Measurements from ENCODE around the gene CYB561D2.

DNA sequence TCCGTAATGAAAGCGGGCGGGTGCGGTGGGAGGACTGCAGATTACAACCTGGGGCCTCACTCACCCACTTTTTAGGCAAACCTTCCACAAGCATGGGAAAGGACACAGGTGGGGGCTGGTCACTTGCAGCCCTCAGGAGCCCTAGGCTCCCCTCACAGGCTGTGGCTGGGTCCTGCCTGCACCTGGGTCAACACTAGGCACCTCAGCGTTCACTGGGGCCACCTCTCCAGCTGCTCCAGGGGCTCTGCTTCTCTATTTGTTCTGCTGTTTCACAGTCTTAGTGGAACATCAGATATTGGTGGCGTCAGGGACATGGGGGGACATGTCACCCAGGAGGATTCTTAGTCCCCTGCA, 38.7 kb downstream of the CYB561D2 start:
- TF ChIP-seq POLR2AphosphoS5 (IDR thresholded peaks at IDR 0.05) (no peak), CTCF (IDR thresholded peaks at IDR 0.05) (no peak), EP300 (IDR thresholded peaks at IDR 0.05) (no peak)
